GM19468 (cell line): ENCODE measurements around the gene MAP3K7.

Experiments
- ATAC-seq: cut with Tn5 transposase; IDR thresholded peaks from one replicate; pipeline ENCODE4 v1.9.1; 2021; ENCODE audit warnings: mild to moderate bottlenecking, moderate library complexity, moderate number of reproducible peaks; ENCODE audit not compliant: unreplicated experiment; ENCODE audit errors: extremely low read depth

Gene MAP3K7

GRCh38 chr6:90490030-90490716 lies 96.7 kb downstream of the MAP3K7 start:
- no peak for ATAC-seq

DNA sequence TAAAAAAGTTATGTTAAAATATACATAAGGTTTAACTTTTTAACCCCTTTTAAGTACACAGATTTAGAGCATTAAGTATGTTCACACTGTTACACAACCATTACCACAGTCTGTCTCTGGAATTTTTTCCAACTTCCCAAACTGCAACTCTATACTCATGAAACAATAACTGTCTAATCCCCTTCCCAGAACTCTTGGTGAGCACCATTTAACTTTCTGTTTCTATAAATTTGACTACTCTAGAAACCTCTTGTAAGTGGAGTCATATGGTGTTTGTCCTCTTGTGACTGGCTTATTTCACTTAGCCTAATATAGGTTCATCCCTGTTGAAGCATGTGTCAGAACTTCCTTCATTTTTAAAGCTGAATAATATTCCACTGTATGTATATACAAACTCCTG lies 98.1 kb downstream of the MAP3K7 start:
- ATAC-seq = no peak

GRCh38 chr6:90485635-90486277 lies 101.1 kb downstream of the MAP3K7 start:
- no peak for ATAC-seq

DNA sequence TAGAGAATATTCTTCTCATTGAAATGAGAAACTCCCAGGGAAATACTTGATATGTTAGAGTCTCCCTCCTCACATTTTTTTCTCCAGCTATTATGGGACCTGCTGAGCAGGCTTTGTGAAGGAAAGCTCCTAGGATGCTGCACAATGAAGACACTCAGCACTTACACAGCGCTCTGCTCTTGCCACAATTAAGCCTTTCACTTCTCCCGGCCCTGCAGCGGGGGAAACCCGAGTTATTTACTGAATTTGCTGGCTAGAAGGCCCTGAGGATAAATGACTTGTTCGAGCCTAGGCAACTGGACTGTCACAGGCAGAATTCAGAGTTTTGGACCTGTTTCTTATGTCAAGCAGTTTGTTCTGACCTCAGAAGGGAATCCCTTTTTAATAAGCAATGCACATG lies 102.0 kb downstream of the MAP3K7 start:
- ATAC-seq = no peak

DNA sequence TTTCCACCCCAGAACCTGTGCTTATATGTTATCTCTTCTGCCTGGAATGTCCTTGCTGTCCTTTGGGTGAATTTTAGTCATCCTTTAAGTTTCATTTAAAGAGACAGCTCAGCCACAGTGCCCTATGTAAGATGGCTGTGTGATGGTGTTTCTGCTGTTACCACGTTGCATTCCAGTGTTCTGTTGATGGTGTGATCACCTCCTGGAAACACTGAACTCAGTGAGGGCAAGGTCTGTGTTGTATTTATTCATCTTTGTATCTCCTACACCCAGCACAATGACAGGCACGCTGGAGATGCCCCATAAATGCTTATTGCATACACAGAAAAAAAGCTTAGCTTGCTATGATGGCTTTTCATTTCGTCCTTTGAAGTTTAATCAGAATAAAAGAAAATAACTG lies 102.5 kb downstream of the MAP3K7 start:
- ATAC-seq = no peak

- no peak for ATAC-seq
Measured at GRCh38 chr6:90483956-90484355, 102.9 kb downstream of the MAP3K7 start.

- no peak for ATAC-seq
Measured at GRCh38 chr6:90483116-90483839, 103.6 kb downstream of the MAP3K7 start.

DNA sequence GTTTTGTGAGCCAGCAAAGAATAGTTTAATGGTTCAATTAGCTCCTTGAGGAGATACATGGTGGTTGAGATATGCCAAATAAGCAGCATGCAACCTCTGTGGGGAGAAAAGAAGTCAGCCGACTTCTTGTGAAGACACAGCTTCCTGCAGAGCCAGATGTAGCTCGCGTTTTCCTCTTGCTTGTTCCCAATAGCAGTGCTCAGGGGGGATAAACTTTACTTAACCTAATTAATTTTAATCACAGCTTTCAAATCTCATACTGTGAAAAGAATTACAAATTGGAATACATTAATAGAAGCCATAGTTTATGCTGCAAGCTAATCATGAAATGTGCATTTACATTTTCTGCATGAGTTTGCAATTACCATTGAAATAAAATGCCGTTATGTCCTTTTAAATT lies 106.2 kb downstream of the MAP3K7 start:
- ATAC-seq = no peak

GRCh38 chr6:90479603-90479926 lies 107.3 kb downstream of the MAP3K7 start:
- ATAC-seq = no peak

GRCh38 chr6:90478789-90479602 lies 107.9 kb downstream of the MAP3K7 start:
- peak; percentile 55 for ATAC-seq

GRCh38 chr6:90478278-90478677 lies 108.6 kb downstream of the MAP3K7 start:
- ATAC-seq = no peak

DNA sequence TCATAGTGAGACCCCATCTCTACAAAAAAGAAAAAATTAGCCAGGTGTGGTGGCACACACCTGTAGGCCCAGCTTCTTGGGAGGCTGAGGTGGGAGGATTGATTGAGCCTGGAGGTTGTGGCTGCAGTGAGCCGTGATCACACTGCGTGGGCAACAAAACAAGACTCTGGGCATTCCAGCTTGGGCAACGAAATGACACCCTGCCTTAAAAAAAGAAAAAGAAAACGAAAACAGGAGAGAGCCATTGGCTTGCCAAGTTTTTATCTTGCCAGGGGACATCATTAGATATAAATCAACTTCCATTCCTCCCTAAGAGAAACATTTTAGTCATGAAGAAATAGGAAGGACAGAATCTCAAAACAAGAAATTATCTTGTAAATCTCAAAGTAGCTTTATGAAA lies 109.5 kb downstream of the MAP3K7 start:
- ATAC-seq = no peak

- no peak for ATAC-seq
Measured at GRCh38 chr6:90472716-90473115, 114.2 kb downstream of the MAP3K7 start.

- ATAC-seq = no peak
Measured at GRCh38 chr6:90471263-90471662, 115.6 kb downstream of the MAP3K7 start.

DNA sequence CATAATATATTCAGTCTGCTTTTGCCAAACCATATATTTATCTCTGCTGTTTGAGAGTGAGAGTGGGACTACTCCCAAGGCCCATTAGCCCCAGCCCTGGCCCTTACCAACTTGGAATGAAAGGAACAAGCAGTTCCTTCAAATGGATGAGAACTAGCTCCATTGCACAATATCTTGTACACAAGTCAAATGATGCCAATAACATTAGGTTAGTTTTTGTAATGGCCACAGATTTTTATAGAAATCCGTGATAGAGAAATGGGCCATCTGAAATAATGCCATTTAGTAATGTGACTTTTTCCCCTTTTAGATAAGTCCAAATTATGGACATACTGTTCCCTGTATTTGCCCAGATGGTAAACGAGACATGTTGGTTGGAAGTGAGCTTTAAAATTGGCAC lies 117.0 kb downstream of the MAP3K7 start:
- no peak for ATAC-seq

- no peak for ATAC-seq
Measured at GRCh38 chr6:90468859-90469258, 118.0 kb downstream of the MAP3K7 start.

DNA sequence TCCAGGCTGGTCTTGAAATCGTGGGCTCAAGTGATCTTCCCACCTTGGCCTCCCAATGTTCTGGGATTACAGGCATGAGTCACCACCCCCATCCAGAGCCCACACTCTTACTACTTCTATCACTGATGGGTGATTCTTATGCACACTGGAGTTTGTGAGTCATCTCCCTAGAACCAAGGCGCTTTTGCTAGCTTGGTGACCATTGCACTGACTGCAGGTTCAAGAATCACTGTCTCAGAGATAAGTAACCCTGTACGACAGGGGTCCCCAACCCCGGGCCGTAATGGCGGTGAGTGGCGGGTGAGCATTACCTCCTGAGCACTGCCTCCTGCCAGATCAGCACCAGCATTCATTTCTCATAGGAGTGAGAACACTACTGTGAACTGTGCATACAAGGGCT lies 118.8 kb downstream of the MAP3K7 start:
- ATAC-seq = no peak

DNA sequence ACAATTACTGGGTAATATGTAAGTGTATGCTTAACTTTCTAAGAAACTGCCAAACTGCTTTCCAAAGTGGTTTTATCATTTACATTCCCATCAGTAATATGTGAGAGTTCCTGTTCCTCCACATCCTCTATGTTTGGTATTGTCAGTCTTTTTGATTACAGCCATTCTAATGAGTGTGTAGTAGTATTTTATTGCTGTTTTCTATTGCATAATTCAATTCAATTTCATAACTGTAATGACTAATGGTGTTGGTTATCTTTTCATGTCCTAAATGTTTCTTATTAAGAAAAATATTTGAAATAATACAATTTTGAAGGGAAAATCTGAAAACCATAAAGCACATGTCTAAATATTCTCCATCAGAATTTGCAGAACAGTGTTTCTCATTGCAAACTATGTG lies 119.3 kb downstream of the MAP3K7 start:
- no peak for ATAC-seq

DNA sequence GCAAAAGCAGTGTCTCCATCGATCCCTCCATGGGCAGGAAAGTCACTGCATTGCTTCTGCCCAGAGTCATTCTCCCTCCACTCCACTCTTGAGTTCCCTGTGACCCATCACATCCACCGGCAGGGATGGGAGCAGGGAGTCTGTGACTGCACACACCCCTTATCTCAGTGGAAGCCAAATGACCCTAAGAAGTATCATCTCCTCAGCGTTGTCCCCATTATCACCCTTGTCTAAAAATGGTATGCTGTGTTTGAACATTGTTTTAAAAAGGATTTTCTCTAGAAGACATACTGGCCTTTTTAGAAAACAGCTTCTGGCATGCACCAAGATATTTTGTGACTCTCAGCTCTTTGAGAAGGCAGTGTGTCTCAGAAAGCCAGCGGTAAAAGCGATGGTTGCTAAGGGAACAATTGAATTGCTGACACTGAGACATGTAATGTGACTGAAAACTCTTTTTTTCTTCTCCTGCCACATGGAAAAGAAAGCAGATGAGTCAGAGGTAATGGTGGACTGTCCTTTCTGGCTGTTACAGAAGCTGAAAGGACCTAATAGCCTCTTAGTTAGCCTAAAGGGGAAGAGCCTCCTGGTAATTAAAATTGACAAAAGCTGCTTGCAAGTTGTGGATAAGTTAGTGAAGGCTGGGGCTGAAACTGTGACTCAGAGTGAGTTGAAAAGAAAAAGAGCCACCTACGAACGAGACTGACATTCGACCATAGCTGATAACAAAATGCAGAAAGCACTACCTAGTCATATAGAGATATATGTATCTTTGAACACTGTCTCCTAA lies 120.5 kb downstream of the MAP3K7 start:
- ATAC-seq = no peak

GRCh38 chr6:90465686-90466085 lies 121.2 kb downstream of the MAP3K7 start:
- no peak for ATAC-seq
